ENCODE data around the gene SIGLEC1. TPM values are rescaled to one million over a fixed set of nuclear protein-coding genes. Genes with fewer than 3 reads are reported as not detected.

The SIGLEC1 gene
- total and polyA plus RNA-seq, 2 of the 8 experiments (the other 6 are each of a cell fraction or from before 2014, with no cell fraction given) = 0.02 TPM; not detected in 1

- FAIRE-seq = no peak
- no peak within 1 kb of the TSS for H3K56ac ChIP-seq (replicated peaks; ENCODE audit: insufficient read length, low read depth, low read length)
- H2BK12ac ChIP-seq (ENCODE audit: low read depth, low read length) = peak within 1 kb of the TSS; percentile 63; the same call in 1 of the 2 replicates
- ChIA-PET POLR2A (ENCODE audit: partially characterized antibody) (interaction anchor here (0.7 to 1.7 kb wide), 4 partner anchors 9 to 69 kb away, joined by 3 to 4 read pairs (median 3); no protein-coding TSS in a partner anchor), CTCF (ENCODE audit: partially characterized antibody) (interaction anchor here (0.6 to 45.1 kb wide), 6 partner anchors 4 to 118 kb away, joined by 3 to 1432 read pairs (median 6); partner anchors contain the start of genes ADAM33 and SIGLEC1)
- peak within 1 kb of the TSS; percentile 79 for H4K8ac ChIP-seq (ENCODE audit: extremely low read depth, insufficient read depth, low read length)
- H3K23me2 ChIP-seq (ENCODE audit: low read depth, low read length) = peaks cover 11% of the 10 kb centered on the region
- TF ChIP-seq ZNF274 (IDR thresholded peaks at IDR 0.05; ENCODE audit: borderline replicate concordance, extremely low read depth, low read length) (no peak), JUN (IDR thresholded peaks at IDR 0.05; ENCODE audit: low read depth, low read length) (no peak), MAX (IDR thresholded peaks at IDR 0.05) (no peak), KDM4A (IDR thresholded peaks at IDR 0.05; ENCODE audit: low read depth, low read length, severe bottlenecking) (peak; percentile 95), SUZ12 (IDR thresholded peaks at IDR 0.05; ENCODE audit: low read length) (peak; percentile 45), ASH2L (IDR thresholded peaks at IDR 0.05; ENCODE audit: low read length) (peak; percentile 74), SIX5 (IDR thresholded peaks at IDR 0.05; ENCODE audit: low read depth, low read length) (no peak), CTCF (IDR thresholded peaks at IDR 0.05; ENCODE audit: control extremely low read depth in 1 of 3, insufficient read depth in 1 of 3, low read depth in 1 of 3, low read length in 3 of 3) (no peak)
- H2AFZ ChIP-seq (ENCODE audit: low read length) = peak within 1 kb of the TSS; percentile 85
- no peaks in the 10 kb centered on the region for H3K9me3 ChIP-seq (ENCODE audit: insufficient read depth in 2 of 2, low read depth in 1 of 2, low read length in 1 of 2)
- H4K5ac ChIP-seq (ENCODE audit: insufficient read length, low read depth, low read length) = no peak within 1 kb of the TSS
- no peak within 1 kb of the TSS for H2AK5ac ChIP-seq (ENCODE audit: low read depth, low read length)
- no peak within 1 kb of the TSS for H3K23ac ChIP-seq (ENCODE audit: insufficient read length)
- peak within 1 kb of the TSS; percentile 59 to 65 (median 64) for H3K4me3 ChIP-seq (ENCODE audit: extremely low read depth in 1 of 4, insufficient read depth in 2 of 4, low read depth in 3 of 4, low read length in 4 of 4)
- no peak within 1 kb of the TSS for H3K9ac ChIP-seq (replicated peaks in 1 of 4; ENCODE audit: extremely low read depth in 1 of 4, low read depth in 3 of 4, low read length in 3 of 4)
- H3K79me2 ChIP-seq (ENCODE audit: control insufficient read depth in 1 of 2, insufficient read depth in 2 of 2, low read length in 2 of 2) = no peaks in the 10 kb centered on the region
- H2BK15ac ChIP-seq (ENCODE audit: low read length) = peak within 1 kb of the TSS; percentile 75
- H3K14ac ChIP-seq (ENCODE audit: insufficient read length) = no peak within 1 kb of the TSS
- peak within 1 kb of the TSS; percentile 60 for H3K18ac ChIP-seq (ENCODE audit: extremely low read depth, low read length)
- peak within 1 kb of the TSS; percentile 34 for H4K91ac ChIP-seq (replicated peaks; ENCODE audit: insufficient read length, low read length)
- H3K27ac ChIP-seq (ENCODE audit: low read depth, low read length) = no peak within 1 kb of the TSS
- H2BK120ac ChIP-seq (replicated peaks; ENCODE audit: low read depth, low read length) = no peak within 1 kb of the TSS
- H4K20me1 ChIP-seq (replicated peaks in 1 of 2; ENCODE audit: control insufficient read depth in 1 of 2, insufficient read depth in 2 of 2, low read length in 2 of 2) = no peaks in the 10 kb centered on the region
- H3K4me1 ChIP-seq (replicated peaks in 1 of 4; ENCODE audit: control insufficient read depth in 3 of 4, insufficient read depth in 4 of 4, low read length in 3 of 4) = peaks cover 5 to 29% (median 16%) of the 10 kb centered on the region in 4 experiments
- no peak within 1 kb of the TSS for H3K4ac ChIP-seq (replicated peaks; ENCODE audit: insufficient read length, low read depth, low read length)
- DNase-seq (ENCODE audit: low read depth in 1 of 2, low spot score in 2 of 2) = peak in 1 of 2 experiments; percentile 78
- peak within 1 kb of the TSS; percentile 71 to 76 for H3K4me2 ChIP-seq (ENCODE audit: insufficient read depth in 1 of 2, low read depth in 2 of 2, low read length in 2 of 2)
- H3K79me1 ChIP-seq (ENCODE audit: low read depth, low read length) = no peaks in the 10 kb centered on the region
- H2BK5ac ChIP-seq (ENCODE audit: low read depth, low read length) = peak within 1 kb of the TSS; percentile 52; the same call in 1 of the 2 replicates
- peak within 1 kb of the TSS; percentile 72; the same call in 1 of the 2 replicates for H2BK20ac ChIP-seq (ENCODE audit: low read length)
- WGBS, 2 experiments (ENCODE audit: extremely low coverage in 1 of 2, insufficient coverage in 1 of 2, insufficient read length in 1 of 2, insufficient replicate concordance in 2 of 2, low coverage in 1 of 2, low lambda C conversion rate in 2 of 2, missing lambda C conversion rate in 1 of 2) = 9% methylated on average over 32 of the region's 65 CpGs; no CpG with 5 or more reads in 1 of the 2 experiments
- H3K27me3 ChIP-seq (replicated peaks in 1 of 4; ENCODE audit: control insufficient read depth in 3 of 4, extremely low read depth in 1 of 4, insufficient read depth in 3 of 4, low read length in 3 of 4) = peaks cover 0 to 13% (median 9%) of the 10 kb centered on the region in 4 experiments; a peak in 6 of 7 replicates
- H3K36me3 ChIP-seq (ENCODE audit: control insufficient read depth in 2 of 4, insufficient read depth in 4 of 4, low read length in 3 of 4) = no peaks in the 10 kb centered on the region
Observed at GRCh38 chr20:3681931-3682781, 30.2 kb downstream of the SIGLEC1 start, which contains the start of gene ADAM33. Gene ADAM33, minus strand, starts transcription at chr20:3682010. Its CDS starts 6 bp downstream, at chr20:3682004.

All from H1 (cell line).